Skeletal muscle tissue (tissue), 4 donors: ENCODE results near the gene IL16. TPM values are rescaled to one million over a fixed set of nuclear protein-coding genes. Genes with fewer than 3 reads are reported as not detected.
A peak's percentile ranks its signal among the peaks of the same experiment; 100 is the strongest.

Experiments
- H3K27ac ChIP-seq: one replicate; pipeline ENCODE4 v1.7.0; 2013; ENCODE audit warnings: mild to moderate bottlenecking, low read depth, low read length, inconsistent platforms
- H3K27me3 ChIP-seq, 3 donors: one replicate each; pipeline ENCODE4 v1.7.0; 2013; ENCODE audit warnings: low read length in 3 of 3; ENCODE audit not compliant: control insufficient read depth in 3 of 3, insufficient read depth in 3 of 3
- H3K36me3 ChIP-seq, 3 donors: one replicate each; pipeline ENCODE4 v1.7.0; 2013; ENCODE audit warnings: low read length in 3 of 3; ENCODE audit not compliant: control insufficient read depth in 3 of 3, insufficient read depth in 3 of 3
- H3K4me1 ChIP-seq, 3 donors: one replicate each; pipeline ENCODE4 v1.7.0; 2013; ENCODE audit warnings: low read length in 3 of 3, mild to moderate bottlenecking in 3 of 3; ENCODE audit not compliant: control insufficient read depth in 3 of 3, insufficient read depth in 3 of 3
- H3K4me3 ChIP-seq, 3 donors: one replicate each; pipeline ENCODE4 v1.7.0; 2013; ENCODE audit warnings: low read length in 3 of 3
- H3K9ac ChIP-seq, 3 donors: one replicate each; pipeline ENCODE4 v1.7.0; 2013; ENCODE audit warnings: low read length in 3 of 3, mild to moderate bottlenecking in 3 of 3, moderate library complexity in 2 of 3, low read depth in 1 of 3
- H3K9me3 ChIP-seq, 3 donors: one replicate each; pipeline ENCODE4 v1.7.0; 2013; ENCODE audit warnings: low read length in 3 of 3; ENCODE audit not compliant: control insufficient read depth in 3 of 3
- total RNA-seq: library from RNA; depleted of rRNA; stranded (reverse); fragments of >200 nt; gene quantifications from one replicate; pipeline ENCODE4 v1.2.3, GENCODE V29; 2014
- donor health status: Osteomylitis.

Gene IL16
- total RNA-seq, 1 donor from 2014 or later: 4.7 TPM

GRCh38 chr15:81171286-81171685 lies 25.4 kb upstream of the IL16 start:
- no peak overlapping the region for H3K27ac ChIP-seq
- H3K4me3 ChIP-seq: no peak overlapping the region
- no peaks in the 10 kb centered on the region for H3K27me3 ChIP-seq
- H3K9me3 ChIP-seq: peaks cover 0 to 2% (median 0%) of the 10 kb centered on the region in 3 donors
- no peak overlapping the region for H3K9ac ChIP-seq
- peaks cover 7 to 22% (median 7%) of the 10 kb centered on the region in 3 donors for H3K4me1 ChIP-seq
- H3K36me3 ChIP-seq: no peaks in the 10 kb centered on the region

- H3K4me3 ChIP-seq: no peak overlapping the region
- no peak overlapping the region for H3K27ac ChIP-seq
- peaks cover 0 to 2% (median 0%) of the 10 kb centered on the region in 3 donors for H3K9me3 ChIP-seq
- H3K9ac ChIP-seq: no peak overlapping the region
- no peaks in the 10 kb centered on the region for H3K36me3 ChIP-seq
- H3K4me1 ChIP-seq: peaks cover 0 to 23% (median 12%) of the 10 kb centered on the region in 3 donors
- peaks cover 0 to 3% (median 0%) of the 10 kb centered on the region in 3 donors for H3K27me3 ChIP-seq
These were observed 22.4 kb upstream of the IL16 start for GRCh38 chr15:81174125-81174791.

- Histone ChIP-seq H3K27me3 (peaks cover 0 to 3% (median 3%) of the 10 kb centered on the region in 3 donors), H3K9me3 (peaks cover 0 to 2% (median 0%) of the 10 kb centered on the region in 3 donors), H3K9ac (no peak overlapping the region), H3K4me1 (peaks cover 0 to 23% (median 12%) of the 10 kb centered on the region in 3 donors), H3K4me3 (no peak overlapping the region), H3K27ac (no peak overlapping the region), H3K36me3 (no peaks in the 10 kb centered on the region)
These were observed 21.8 kb upstream of the IL16 start for GRCh38 chr15:81174792-81175327.

DNA sequence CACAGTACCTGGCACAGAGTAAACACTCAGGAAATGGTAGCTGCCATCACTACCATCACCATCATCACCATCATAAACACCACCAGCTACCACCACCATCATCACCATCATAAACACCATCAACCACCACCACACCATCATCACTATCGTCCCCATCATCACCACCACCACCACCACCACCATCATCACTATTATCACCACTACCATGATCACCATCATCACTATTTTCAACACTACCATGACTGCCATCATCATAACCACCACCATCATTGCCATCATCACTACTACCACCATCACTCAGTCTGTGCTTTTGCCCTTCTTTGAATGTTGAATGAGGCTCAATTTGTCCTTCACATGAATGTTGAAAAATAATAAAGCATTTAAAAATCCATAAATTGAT lies 21.2 kb upstream of the IL16 start:
- Histone ChIP-seq H3K4me3 (no peak overlapping the region), H3K9ac (no peak overlapping the region), H3K9me3 (peaks cover 0 to 2% (median 0%) of the 10 kb centered on the region in 3 donors), H3K27ac (peak overlapping the region; percentile 19), H3K27me3 (peaks cover 0 to 3% (median 3%) of the 10 kb centered on the region in 3 donors), H3K36me3 (no peaks in the 10 kb centered on the region), H3K4me1 (peaks cover 0 to 23% (median 12%) of the 10 kb centered on the region in 3 donors)

DNA sequence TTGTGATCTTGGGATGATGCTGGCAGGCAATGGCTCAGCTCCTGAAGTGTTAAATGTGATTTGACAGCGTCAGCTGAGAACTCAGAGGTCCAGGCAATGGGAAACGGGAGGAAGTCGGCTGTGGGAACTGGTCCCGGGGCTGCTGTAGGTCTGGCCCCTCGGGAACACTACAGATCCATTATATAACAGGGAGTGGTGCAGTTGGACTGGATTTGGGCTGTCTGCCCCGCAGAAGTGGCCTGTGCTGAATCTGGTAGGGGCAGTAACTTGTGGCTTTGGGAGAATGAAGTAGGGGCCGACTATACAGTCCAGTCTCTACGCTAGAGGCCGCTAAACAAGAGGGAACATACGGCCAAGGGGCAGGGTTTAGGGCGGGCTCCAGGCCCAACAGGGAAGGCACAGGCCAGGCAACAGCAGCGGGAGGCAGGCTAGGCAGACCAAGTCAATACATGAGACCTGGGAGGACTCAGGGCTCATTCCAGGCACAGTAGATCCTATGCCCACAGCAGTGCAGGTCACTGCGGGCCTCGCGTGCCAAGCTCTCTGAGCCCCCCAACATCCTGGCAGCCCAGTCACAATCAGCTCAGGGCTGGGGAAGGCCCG lies 20.3 kb upstream of the IL16 start:
- Histone ChIP-seq H3K36me3 (no peaks in the 10 kb centered on the region), H3K27me3 (peaks cover 0 to 3% (median 3%) of the 10 kb centered on the region in 3 donors), H3K9me3 (peaks cover 0 to 2% (median 0%) of the 10 kb centered on the region in 3 donors), H3K27ac (peak overlapping the region; percentile 45), H3K4me3 (no peak overlapping the region), H3K9ac (peak overlapping the region in 2 of 3 donors; percentile 25 to 26), H3K4me1 (peaks cover 0 to 23% (median 13%) of the 10 kb centered on the region in 3 donors)

DNA sequence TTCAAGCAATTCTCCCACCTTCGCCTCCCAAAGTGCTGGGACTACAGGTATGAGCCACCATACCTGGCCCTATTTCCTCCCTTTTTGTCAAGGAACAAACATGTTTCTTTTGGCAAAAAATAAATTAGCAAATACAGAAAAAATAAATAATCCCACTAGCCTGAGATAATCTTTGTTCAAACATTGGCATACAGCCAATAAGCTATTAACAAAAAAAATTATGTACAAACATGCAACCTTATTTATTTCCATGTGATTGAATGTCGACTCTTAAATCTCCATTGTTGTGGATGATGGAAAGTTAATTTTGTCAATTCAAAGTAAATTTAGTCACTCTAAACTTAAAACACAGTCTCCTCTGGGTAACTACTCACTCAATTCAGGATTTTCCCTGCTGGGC lies 18.3 kb upstream of the IL16 start:
- Histone ChIP-seq H3K27ac (no peak overlapping the region), H3K4me1 (peaks cover 3 to 23% (median 14%) of the 10 kb centered on the region in 3 donors), H3K9ac (no peak overlapping the region), H3K9me3 (peaks cover 0 to 2% (median 0%) of the 10 kb centered on the region in 3 donors), H3K36me3 (no peaks in the 10 kb centered on the region), H3K4me3 (no peak overlapping the region), H3K27me3 (peaks cover 3 to 12% (median 11%) of the 10 kb centered on the region in 3 donors)

- Histone ChIP-seq H3K36me3 (no peaks in the 10 kb centered on the region), H3K9me3 (no peaks in the 10 kb centered on the region), H3K27ac (no peak overlapping the region), H3K27me3 (peaks cover 3 to 16% (median 11%) of the 10 kb centered on the region in 3 donors), H3K9ac (no peak overlapping the region), H3K4me1 (peaks cover 3 to 15% (median 8%) of the 10 kb centered on the region in 3 donors), H3K4me3 (no peak overlapping the region)
These were observed 15.5 kb upstream of the IL16 start for GRCh38 chr15:81181220-81181619.

- Histone ChIP-seq H3K4me1 (peaks cover 3 to 9% (median 3%) of the 10 kb centered on the region in 3 donors), H3K9me3 (no peaks in the 10 kb centered on the region), H3K4me3 (peak overlapping the region in 1 of 3 donors; percentile 67), H3K27ac (no peak overlapping the region), H3K9ac (peak overlapping the region in 2 of 3 donors; percentile 23 to 60), H3K36me3 (no peaks in the 10 kb centered on the region), H3K27me3 (peaks cover 0 to 16% (median 11%) of the 10 kb centered on the region in 3 donors)
These were observed 14.5 kb upstream of the IL16 start for GRCh38 chr15:81182031-81182755.

DNA sequence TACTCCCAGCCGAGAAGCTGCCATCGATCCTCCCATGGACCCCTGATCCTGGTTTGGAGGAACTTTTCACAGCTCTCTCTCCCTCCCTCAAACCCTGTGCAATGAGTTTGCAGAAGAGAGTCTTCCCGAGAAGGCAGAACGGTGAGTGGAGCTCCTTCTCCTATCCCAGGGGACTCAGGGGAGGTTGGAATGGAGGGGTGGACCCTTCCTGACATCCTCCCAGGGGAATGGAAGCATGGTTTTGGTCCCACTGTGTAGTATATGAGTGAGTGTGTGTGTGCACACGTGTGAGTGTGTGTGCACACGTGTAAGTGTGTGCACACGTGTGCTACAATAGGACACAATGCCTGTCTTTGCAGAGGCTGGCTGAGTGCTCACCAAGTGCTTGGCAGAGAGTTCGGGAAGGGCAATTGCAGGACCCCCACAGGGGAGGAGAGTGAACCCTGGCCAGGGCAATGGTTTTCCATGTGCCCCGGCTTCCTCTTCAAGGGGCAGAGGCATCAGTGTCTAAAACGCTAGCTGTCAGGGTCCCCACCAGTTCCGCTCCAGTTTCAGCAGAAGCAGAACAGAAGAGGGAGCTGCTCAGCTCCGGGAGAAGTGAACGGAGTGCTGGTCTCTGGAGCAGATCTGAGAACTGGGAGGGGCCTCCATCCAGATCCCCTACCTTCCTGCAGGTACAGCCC lies 13.8 kb upstream of the IL16 start:
- H3K4me3 ChIP-seq: peak overlapping the region; percentile 28 to 69 (median 67)
- H3K27ac ChIP-seq: no peak overlapping the region
- peaks cover 0 to 16% (median 11%) of the 10 kb centered on the region in 3 donors for H3K27me3 ChIP-seq
- H3K4me1 ChIP-seq: peaks cover 3 to 9% (median 3%) of the 10 kb centered on the region in 3 donors
- H3K9ac ChIP-seq: peak overlapping the region in 1 of 3 donors; percentile 60
- H3K36me3 ChIP-seq: no peaks in the 10 kb centered on the region
- no peaks in the 10 kb centered on the region for H3K9me3 ChIP-seq
